Transverse colon (tissue), 4 donors: Measurements from ENCODE around the gene NRCAM. TPM values are rescaled to one million over a fixed set of nuclear protein-coding genes. Genes with fewer than 3 reads are reported as not detected.

Source experiments
- DNase-seq: peaks from one replicate; pipeline ENCODE4 v3.0.0-alpha.2; 2019
- H3K27ac ChIP-seq, 4 donors: fragments of 200-600 bp; sonication (generic); 2 replicates each; pipeline ENCODE4 v1.5.1; 2016 to 2018; ENCODE audit warnings: inconsistent platforms in 4 of 4
- H3K27me3 ChIP-seq: fragments of 200-600 bp; sonication (generic); 2 replicates; pipeline ENCODE4 v1.5.1; 2017; ENCODE audit warnings: inconsistent platforms
- H3K36me3 ChIP-seq, 4 donors: fragments of 200-600 bp; sonication (generic); 2 replicates each; pipeline ENCODE4 v1.5.1; 2017 to 2019; ENCODE audit warnings: inconsistent platforms in 4 of 4
- H3K4me1 ChIP-seq, 4 donors: fragments of 200-600 bp; sonication (generic); 2 replicates each; pipeline ENCODE4 v1.5.1; 2017 to 2020; ENCODE audit warnings: inconsistent platforms in 4 of 4
- H3K4me3 ChIP-seq, 4 donors: fragments of 200-600 bp; sonication (generic); 1 replicate in 1 of 4; 2 replicates in 3 of 4; pipeline versions ENCODE4 v1.5.1 to v1.6.1; 2017 to 2019; ENCODE audit warnings: inconsistent platforms in 4 of 4
- H3K9me3 ChIP-seq, 2 donors: fragments of 200-600 bp; sonication (generic); 2 replicates each; pipeline ENCODE4 v1.5.1; 2017 to 2019; ENCODE audit warnings: inconsistent platforms in 2 of 2
- EP300 ChIP-seq: sonication (generic); formaldehyde crosslinking; IDR thresholded peaks from one replicate; pipeline ENCODE4 v1.6.1; 2017; ENCODE audit warnings: antibody characterized with exemption, low read depth
- POLR2A ChIP-seq: fragments of 450-650 bp; IDR thresholded peaks from one replicate; pipeline ENCODE4 v1.6.1; 2016; ENCODE audit warnings: antibody characterized with exemption, mild to moderate bottlenecking, moderate library complexity
- POLR2AphosphoS5 ChIP-seq, 3 donors: sonication (generic); formaldehyde crosslinking; IDR thresholded peaks; one replicate each; pipeline ENCODE4 v1.6.1; 2016; ENCODE audit warnings: antibody characterized with exemption in 3 of 3
- WGBS, 2 donors: methylation state at CpG; one replicate each; pipeline ENCODE4 v1.1.5; 2018; ENCODE audit warnings: low coverage in 1 of 2; 5-methylcytosine and 5-hydroxymethylcytosine counted together
- in situ Hi-C, 4 donors: fragments of 200-750 bp; cut with MboI; loops; one replicate each; pipeline versions ENCODE4 v1.15.0 to v1.15.1; 2017; ENCODE audit warnings: low sequenced_read_pairs in 3 of 4, low pct_ligation_motif_present in 1 of 4, low pct_unique_long_range_greater_than_20kb in 1 of 4
- intact Hi-C: fragments of 100-400 bp; cut with DNase I; formaldehyde crosslinking; loops from one replicate; pipeline ENCODE4 v1.15.1; 2023; ENCODE audit warnings: low total_unique reads
- total RNA-seq, 4 donors: library from RNA; depleted of rRNA; stranded (reverse); fragments of >200 nt; gene quantifications; one replicate each; pipeline ENCODE4 v1.1.0, GENCODE V29; 2016
- TF ChIP-seq, protein P1 (sequence below), 5 experiments: fragments of 200-600 bp in 3 of 5; fragments of 450-650 bp in 2 of 5; sonication (generic) in 3 of 5; IDR thresholded peaks; 1 replicate in 2 of 5; 2 replicates in 3 of 5; pipeline ENCODE4 v1.5.1; 2016 to 2017; ENCODE audit warnings: antibody characterized with exemption in 5 of 5, inconsistent platforms in 3 of 5, mild to moderate bottlenecking in 2 of 5, moderate library complexity in 1 of 5

Gene NRCAM
- total RNA-seq, 4 donors from 2014 or later = 0.60 to 2.5 (median 1.8) TPM

DNA sequence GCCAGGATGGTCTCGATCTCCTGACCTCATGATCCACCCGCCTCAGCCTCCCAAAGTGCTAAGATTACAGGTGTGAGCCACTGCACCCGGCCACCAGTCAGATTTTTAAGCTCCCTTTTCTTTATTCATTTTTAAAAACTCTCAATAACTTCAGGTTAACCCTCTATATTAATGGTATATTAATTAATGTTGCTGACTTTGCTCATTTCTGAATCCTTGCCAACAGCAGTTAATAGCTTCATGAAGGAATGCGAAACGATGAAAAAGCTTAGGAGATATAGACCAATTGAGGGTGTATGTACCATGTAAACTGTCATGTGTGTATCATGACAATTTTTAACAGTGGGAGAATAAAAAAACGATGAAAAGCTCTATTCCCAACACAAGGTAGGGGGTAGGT is 42.2 kb upstream of the NRCAM start:
- intact Hi-C loops = loop anchor here (5.0 kb wide), 1 partner anchor 311 kb away; no protein-coding TSS in a partner anchor
- no peaks in the 10 kb centered on the region for H3K27me3 ChIP-seq
- no peak overlapping the region for H3K4me3 ChIP-seq
- no peaks in the 10 kb centered on the region for H3K9me3 ChIP-seq
- H3K36me3 ChIP-seq = peaks cover 0 to 58% (median 4%) of the 10 kb centered on the region in 4 donors
- in situ Hi-C loops = loop anchor here in 3 of 4 donors (25.0 kb wide), 1 partner anchor 311 kb away; no protein-coding TSS in a partner anchor
- H3K27ac ChIP-seq = no peak overlapping the region
- DNase-seq = no peak
- H3K4me1 ChIP-seq = no peaks in the 10 kb centered on the region
- 88 to 90% methylated on average over 4 to 6 of the region's 6 CpGs for WGBS, 2 donors
- TF ChIP-seq POLR2AphosphoS5 (IDR thresholded peaks at IDR 0.05) (no peak), POLR2A (no peak), EP300 (no peak)
- TF ChIP-seq, protein P1, sequence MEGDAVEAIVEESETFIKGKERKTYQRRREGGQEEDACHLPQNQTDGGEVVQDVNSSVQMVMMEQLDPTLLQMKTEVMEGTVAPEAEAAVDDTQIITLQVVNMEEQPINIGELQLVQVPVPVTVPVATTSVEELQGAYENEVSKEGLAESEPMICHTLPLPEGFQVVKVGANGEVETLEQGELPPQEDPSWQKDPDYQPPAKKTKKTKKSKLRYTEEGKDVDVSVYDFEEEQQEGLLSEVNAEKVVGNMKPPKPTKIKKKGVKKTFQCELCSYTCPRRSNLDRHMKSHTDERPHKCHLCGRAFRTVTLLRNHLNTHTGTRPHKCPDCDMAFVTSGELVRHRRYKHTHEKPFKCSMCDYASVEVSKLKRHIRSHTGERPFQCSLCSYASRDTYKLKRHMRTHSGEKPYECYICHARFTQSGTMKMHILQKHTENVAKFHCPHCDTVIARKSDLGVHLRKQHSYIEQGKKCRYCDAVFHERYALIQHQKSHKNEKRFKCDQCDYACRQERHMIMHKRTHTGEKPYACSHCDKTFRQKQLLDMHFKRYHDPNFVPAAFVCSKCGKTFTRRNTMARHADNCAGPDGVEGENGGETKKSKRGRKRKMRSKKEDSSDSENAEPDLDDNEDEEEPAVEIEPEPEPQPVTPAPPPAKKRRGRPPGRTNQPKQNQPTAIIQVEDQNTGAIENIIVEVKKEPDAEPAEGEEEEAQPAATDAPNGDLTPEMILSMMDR (IDR thresholded peaks at IDR 0.05) = no peak

DNA sequence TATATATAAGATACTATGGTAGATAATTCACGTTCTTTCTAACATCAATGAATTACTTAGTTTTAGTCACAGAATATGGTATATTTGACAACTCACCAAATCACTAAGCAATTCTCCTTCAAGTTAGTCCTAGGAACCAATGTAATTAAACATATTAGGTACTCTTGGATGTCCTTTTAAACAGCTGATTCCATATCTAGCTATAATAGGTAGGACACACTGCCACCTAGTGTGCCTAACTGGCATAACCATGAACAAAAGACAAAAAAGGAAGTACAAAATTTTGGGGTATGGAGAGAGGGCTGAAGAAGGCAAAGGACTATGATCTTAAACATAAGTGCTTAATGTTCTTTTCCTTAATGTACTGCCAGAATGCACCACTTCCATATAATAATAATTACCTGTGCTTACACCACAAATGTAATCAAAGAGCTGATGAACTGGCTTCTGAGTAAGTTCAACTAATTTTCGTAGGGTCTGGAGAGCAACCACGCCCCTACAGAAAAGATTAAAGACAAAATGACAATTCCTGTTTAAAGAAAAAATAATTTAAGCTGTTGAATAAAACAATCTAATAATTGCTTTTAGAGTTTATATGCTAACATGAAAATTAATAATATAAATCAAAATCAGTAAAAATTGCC is 41.0 kb upstream of the NRCAM start:
- no peaks in the 10 kb centered on the region for H3K4me1 ChIP-seq
- intact Hi-C loops = loop anchor here (5.0 kb wide), 1 partner anchor 310 kb away; no protein-coding TSS in a partner anchor
- H3K9me3 ChIP-seq = no peaks in the 10 kb centered on the region
- in situ Hi-C loops = loop anchor here in 3 of 4 donors (25.0 kb wide), 1 partner anchor 310 kb away; no protein-coding TSS in a partner anchor
- H3K27me3 ChIP-seq = no peaks in the 10 kb centered on the region
- no peak for TF ChIP-seq EP300
- TF ChIP-seq, protein P1 (IDR thresholded peaks at IDR 0.05) = peak; percentile 62 to 84 (median 79)
- H3K27ac ChIP-seq = no peak overlapping the region
- WGBS, 2 donors = 87 to 95% methylated on average over 3 of the region's 3 CpGs
- DNase-seq = peak; percentile 21
- H3K4me3 ChIP-seq = no peak overlapping the region
- peaks cover 0 to 52% (median 4%) of the 10 kb centered on the region in 4 donors for H3K36me3 ChIP-seq

DNA sequence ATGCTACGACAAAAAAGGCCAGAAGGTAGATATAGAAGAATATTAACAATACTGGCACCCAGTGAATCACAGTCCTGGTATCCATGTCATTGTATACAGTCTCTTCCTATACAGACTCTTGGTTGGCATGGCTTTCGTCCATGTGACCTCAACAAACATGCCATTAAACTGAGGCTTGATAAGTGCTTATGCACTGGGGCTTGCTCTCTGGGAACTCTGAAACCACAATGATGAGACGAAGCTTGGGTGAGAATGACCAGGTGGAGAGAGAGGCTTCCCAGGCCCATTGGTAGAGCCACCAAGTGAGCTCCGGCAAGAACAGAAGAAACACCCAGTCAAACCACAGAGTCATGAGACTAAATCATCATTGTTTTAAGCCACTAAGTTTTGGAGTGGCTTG is 36.5 kb upstream of the NRCAM start:
- H3K4me3 ChIP-seq = no peak overlapping the region
- in situ Hi-C loops (loop anchor here in 3 of 4 donors (25.0 kb wide), 1 partner anchor 305 kb away; no protein-coding TSS in a partner anchor), intact Hi-C loops (no loop called here)
- H3K4me1 ChIP-seq = no peaks in the 10 kb centered on the region
- H3K9me3 ChIP-seq = no peaks in the 10 kb centered on the region
- 96 to 100% methylated on average over 2 to 4 of the region's 4 CpGs for WGBS, 2 donors
- no peak for DNase-seq
- peaks cover 0 to 45% (median 13%) of the 10 kb centered on the region in 4 donors for H3K36me3 ChIP-seq
- H3K27me3 ChIP-seq = no peaks in the 10 kb centered on the region
- H3K27ac ChIP-seq = no peak overlapping the region
- TF ChIP-seq, protein P1 (IDR thresholded peaks at IDR 0.05) = no peak
- no peak for TF ChIP-seq EP300
- TF ChIP-seq POLR2A = no peak
- no peak for TF ChIP-seq POLR2AphosphoS5 (IDR thresholded peaks at IDR 0.05)

DNA sequence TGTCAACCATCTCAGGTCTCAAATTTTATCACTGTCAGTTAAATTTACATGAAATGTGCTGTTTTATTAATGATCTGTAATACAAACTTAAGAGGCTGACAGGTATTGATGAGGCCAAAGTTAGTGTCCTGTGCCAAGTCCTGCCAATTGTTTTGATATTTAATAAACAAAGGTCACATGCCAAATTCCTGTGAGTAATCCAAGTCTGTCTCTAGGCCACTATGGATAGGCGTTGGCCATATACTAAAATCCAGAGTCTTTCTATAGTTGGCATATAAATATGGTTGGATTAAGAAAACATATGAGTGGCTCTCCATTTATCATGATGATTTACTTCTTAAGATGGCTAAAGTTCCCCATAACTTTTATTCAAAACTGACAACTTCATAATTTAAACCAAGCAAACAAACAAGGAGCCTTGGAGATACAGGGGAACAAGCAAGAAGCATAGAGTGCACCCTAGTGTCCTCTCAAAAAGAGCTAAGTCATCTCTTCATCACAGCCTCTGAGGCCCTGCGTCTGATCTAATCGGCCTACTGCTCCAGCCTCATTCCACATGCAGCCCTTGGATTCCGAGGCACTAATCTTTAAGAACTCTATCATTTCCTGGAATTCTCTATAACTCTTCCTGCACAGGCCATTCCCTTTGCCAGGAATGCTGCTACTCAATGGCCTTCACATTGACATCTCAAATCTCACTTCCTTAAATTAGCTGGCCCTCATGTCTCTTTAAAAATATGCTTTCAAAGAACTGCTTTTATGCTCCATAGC is 32.7 kb upstream of the NRCAM start:
- intact Hi-C loops = no loop called here
- TF ChIP-seq EP300 (no peak), POLR2AphosphoS5 (IDR thresholded peaks at IDR 0.05) (no peak), POLR2A (no peak)
- TF ChIP-seq, protein P1 (IDR thresholded peaks at IDR 0.05) = no peak
- 82 to 95% methylated on average over 4 of the region's 4 CpGs for WGBS, 2 donors
- Histone ChIP-seq H3K36me3 (peaks cover 0 to 34% (median 13%) of the 10 kb centered on the region in 4 donors), H3K27me3 (no peaks in the 10 kb centered on the region), H3K4me1 (no peaks in the 10 kb centered on the region), H3K9me3 (no peaks in the 10 kb centered on the region), H3K27ac (no peak overlapping the region), H3K4me3 (no peak overlapping the region)
- DNase-seq = no peak
- in situ Hi-C loops = loop anchor here in 3 of 4 donors (25.0 kb wide), 1 partner anchor 302 kb away; no protein-coding TSS in a partner anchor
